NCI-H510A treated with DMSO at 0.1 percent for 48 hours (cell line): Measurements from ENCODE around the gene IL17D.
"Not testable (repeated sequence)": the region's sequence is repeated elsewhere in the genome, so short reads cannot be mapped to it uniquely, and the experiment has no call there.

Source experiments
- DNase-seq: peaks from one replicate; lab custom pipeline; 2025; lab: John Stamatoyannopoulos, UW

Gene IL17D

DNA sequence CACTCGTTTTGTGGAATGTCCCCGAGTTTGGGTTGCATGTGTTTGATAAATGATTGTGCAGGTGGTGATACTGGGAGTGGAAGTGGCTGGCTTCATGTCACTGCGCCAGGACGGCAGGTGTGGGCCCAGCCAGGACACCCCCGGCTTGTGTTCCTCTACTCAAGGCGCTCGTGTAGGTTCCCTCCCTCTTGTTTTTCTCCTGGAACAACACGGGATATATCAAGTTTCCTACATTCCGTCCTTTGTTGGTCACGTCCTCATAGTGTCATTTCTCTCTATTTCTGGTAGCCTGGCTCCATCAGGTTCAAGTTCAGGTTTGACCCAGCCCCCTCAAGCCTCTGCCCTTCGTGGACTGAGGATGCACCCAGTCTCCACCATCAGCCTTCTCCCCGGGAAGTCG lies 16.3 kb downstream of the IL17D start:
- no peak for DNase-seq

DNA sequence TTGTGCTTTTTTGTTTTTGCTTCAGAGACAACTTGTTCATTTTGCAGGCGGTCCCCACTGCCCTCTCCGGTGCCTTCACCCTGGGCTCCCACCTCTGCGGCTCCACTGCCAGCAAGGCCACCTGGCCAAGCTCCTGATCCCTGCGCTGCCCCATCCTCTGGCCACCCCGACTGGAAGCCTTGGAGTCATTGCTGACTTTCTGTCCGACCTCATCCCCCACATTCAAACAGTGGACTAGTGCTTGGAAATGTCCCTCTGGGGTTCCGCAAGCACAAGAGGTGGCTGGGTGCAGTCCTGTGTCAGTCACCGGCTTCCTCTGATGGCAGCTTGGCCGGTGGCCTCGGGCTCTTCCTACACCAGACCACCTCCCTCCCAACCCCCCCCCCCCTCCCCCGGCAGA lies 17.0 kb downstream of the IL17D start:
- no peak for DNase-seq

DNA sequence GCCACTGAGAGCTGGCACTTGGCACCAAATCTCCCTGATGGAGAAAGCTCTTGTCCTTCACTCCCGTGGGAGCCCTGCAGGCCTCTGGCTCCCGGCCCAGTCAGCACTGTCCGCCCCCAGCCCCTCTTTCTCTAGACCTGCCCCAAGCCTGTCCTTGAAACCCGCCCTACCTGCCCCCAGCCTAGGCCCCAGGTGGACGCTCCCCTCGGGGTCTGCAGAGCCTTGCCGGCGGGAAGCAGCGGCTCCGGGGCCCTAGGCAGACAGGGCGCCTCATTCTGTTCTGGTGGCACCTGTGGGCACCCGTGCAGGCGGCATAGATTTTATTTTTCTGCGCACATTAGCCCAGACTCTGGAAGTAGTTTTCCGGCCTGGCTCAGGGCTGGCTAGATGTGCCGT lies 17.6 kb downstream of the IL17D start:
- no peak for DNase-seq

- DNase-seq = peak; percentile 22
Observed at GRCh38 chr13:20721454-20722357, 18.2 kb downstream of the IL17D start.

DNA sequence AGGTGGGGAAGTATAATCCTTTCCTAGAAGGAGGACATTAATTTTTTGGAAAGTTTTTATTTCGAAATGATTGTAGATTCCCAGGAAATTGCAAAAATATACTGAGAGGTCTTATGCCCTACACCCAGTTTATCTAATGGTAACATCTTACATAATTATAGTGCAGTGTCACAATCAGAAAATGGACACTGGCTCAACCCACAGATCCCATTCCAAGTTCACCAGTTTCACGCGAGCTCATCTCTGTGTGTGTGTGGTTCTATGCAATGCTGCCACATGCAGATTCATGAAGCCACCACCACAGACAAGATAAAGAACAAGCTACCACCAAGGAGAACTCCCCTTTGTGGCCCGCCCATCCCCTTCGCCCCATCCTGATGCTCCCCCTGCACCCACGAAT lies 24.4 kb downstream of the IL17D start:
- DNase-seq = no peak

- no peak for DNase-seq
Observed at GRCh38 chr13:20728579-20729311, 25.2 kb downstream of the IL17D start.

- no peak for DNase-seq
Observed at GRCh38 chr13:20729633-20730585, 26.4 kb downstream of the IL17D start.

- DNase-seq = no peak
Observed at GRCh38 chr13:20738616-20739015, 35.1 kb downstream of the IL17D start.

GRCh38 chr13:20740021-20740420 lies 36.5 kb downstream of the IL17D start:
- no peak for DNase-seq

GRCh38 chr13:20743830-20744404 lies 40.4 kb downstream of the IL17D start:
- not testable (repeated sequence) for DNase-seq

DNA sequence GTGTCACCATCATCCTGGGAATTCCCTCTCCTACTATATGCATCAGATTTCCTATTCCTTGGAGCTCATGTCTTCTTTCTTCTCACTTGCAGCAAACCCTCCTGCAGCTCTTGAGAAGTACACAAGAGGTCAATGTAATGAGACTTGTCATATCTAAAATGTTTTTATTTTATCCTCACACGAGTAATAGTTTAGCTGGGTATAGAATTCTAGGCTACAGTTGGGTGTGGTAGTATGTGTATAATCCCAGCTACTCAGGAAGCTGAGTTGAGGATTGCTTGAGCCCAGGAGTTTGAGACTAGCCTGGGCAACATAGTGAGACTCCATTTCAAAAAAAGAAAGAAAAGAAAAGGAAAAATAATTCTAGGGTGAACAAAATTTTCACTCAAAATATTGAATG lies 45.9 kb downstream of the IL17D start:
- no peak for DNase-seq

GRCh38 chr13:20754009-20754408 lies 50.5 kb downstream of the IL17D start:
- no peak for DNase-seq

- no peak for DNase-seq
Observed at GRCh38 chr13:20760872-20761271, 57.4 kb downstream of the IL17D start.

DNA sequence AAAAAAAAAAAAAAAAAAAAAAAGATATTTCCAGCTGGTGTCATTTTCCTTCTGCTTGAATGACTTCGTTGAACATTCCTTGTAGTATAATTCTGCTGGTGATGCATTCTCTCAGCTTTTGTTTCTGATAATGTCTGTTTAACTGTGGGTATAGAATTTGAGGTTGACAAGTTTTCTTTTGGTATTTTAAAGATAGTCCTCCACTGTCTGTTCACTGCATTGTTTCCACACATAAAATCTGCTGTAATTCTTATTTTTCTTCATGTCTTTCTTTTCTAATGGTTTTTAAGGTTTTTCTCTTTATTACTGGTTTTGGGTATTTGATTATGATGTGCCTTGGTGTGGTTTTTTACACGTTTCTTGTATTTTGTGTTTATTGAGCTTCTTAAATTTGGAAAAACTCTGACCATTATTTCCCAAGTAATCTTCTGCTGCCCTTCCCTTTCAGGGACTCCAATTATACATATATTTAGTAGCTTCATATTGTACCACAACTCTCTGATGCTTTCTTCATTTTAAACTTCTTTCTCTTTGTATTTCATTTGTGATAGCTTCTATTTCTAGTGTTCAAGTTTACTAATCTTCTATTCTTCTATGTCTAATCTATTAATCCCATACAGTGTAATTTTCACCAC lies 63.9 kb downstream of the IL17D start:
- DNase-seq = no peak

GRCh38 chr13:20769091-20769490 lies 65.6 kb downstream of the IL17D start:
- no peak for DNase-seq

GRCh38 chr13:20769834-20770233 lies 66.3 kb downstream of the IL17D start:
- no peak for DNase-seq
